Activated CD8-positive, alpha-beta memory T cell treated with anti-CD3 and anti-CD28 coated beads, Interleukin-2, amount 50 U/mL, for 24 hours (primary cell): ENCODE data around the gene RSPH9.
A peak's percentile ranks its signal among the peaks of the same experiment; 100 is the strongest.
"Not testable (repeated sequence)": the region's sequence is repeated elsewhere in the genome, so short reads cannot be mapped to it uniquely, and the experiment has no call there.

Experiments
- DNase-seq: peaks from one replicate; pipeline ENCODE4 v3.0.0-alpha.2; 2020; ENCODE audit errors: extremely low read depth

RSPH9 gene

GRCh38 chr6:43629104-43629504 is 15.7 kb upstream of the RSPH9 start, which contains the start of gene GTPBP2:
Gene GTPBP2, minus strand, starts transcription at chr6:43629264. Its CDS starts 102 bp downstream, at chr6:43629162.
- DNase-seq = peak; percentile 88

GRCh38 chr6:43629505-43630300 is 15.1 kb upstream of the RSPH9 start:
- DNase-seq = peak; percentile 75

GRCh38 chr6:43630980-43631619 is 13.7 kb upstream of the RSPH9 start:
- DNase-seq = no peak

- DNase-seq = not testable (repeated sequence)
These were observed 11.8 kb upstream of the RSPH9 start for GRCh38 chr6:43633002-43633401.

GRCh38 chr6:43634702-43635303 is 10.0 kb upstream of the RSPH9 start:
- no peak for DNase-seq

- peak; percentile 63 for DNase-seq
These were observed 9.2 kb upstream of the RSPH9 start, which contains the start of gene MAD2L1BP for GRCh38 chr6:43635387-43636307. Gene MAD2L1BP, plus strand, starts transcription at chr6:43635840. Its CDS starts 36 bp downstream, at chr6:43635876.

GRCh38 chr6:43636308-43636659 is 8.6 kb upstream of the RSPH9 start:
- no peak for DNase-seq

GRCh38 chr6:43639984-43640800 is 4.6 kb upstream of the RSPH9 start:
- no peak for DNase-seq

- no peak for DNase-seq
These were observed 753 bp downstream of the RSPH9 start for GRCh38 chr6:43645613-43645964.

GRCh38 chr6:43647613-43648012 is 2.8 kb downstream of the RSPH9 start:
- no peak for DNase-seq

- no peak for DNase-seq
These were observed 3.4 kb downstream of the RSPH9 start for GRCh38 chr6:43648248-43648647.

- DNase-seq = not testable (repeated sequence)
These were observed 8.0 kb downstream of the RSPH9 start for GRCh38 chr6:43652822-43653221.

GRCh38 chr6:43657221-43657802 is 12.5 kb downstream of the RSPH9 start:
- no peak for DNase-seq

- DNase-seq = no peak
These were observed 13.3 kb downstream of the RSPH9 start for GRCh38 chr6:43658161-43658560.

GRCh38 chr6:43662948-43663347 is 18.1 kb downstream of the RSPH9 start:
- DNase-seq = not testable (repeated sequence)

- no peak for DNase-seq
These were observed 20.5 kb downstream of the RSPH9 start for GRCh38 chr6:43665376-43665775.

GRCh38 chr6:43666196-43666920 is 21.5 kb downstream of the RSPH9 start:
- no peak for DNase-seq

GRCh38 chr6:43667245-43668150 is 22.7 kb downstream of the RSPH9 start:
- peak; percentile 47 for DNase-seq
